ENCODE data around the gene ECM1.

- TF ChIP-seq, protein P1, sequence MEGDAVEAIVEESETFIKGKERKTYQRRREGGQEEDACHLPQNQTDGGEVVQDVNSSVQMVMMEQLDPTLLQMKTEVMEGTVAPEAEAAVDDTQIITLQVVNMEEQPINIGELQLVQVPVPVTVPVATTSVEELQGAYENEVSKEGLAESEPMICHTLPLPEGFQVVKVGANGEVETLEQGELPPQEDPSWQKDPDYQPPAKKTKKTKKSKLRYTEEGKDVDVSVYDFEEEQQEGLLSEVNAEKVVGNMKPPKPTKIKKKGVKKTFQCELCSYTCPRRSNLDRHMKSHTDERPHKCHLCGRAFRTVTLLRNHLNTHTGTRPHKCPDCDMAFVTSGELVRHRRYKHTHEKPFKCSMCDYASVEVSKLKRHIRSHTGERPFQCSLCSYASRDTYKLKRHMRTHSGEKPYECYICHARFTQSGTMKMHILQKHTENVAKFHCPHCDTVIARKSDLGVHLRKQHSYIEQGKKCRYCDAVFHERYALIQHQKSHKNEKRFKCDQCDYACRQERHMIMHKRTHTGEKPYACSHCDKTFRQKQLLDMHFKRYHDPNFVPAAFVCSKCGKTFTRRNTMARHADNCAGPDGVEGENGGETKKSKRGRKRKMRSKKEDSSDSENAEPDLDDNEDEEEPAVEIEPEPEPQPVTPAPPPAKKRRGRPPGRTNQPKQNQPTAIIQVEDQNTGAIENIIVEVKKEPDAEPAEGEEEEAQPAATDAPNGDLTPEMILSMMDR (conservative IDR thresholded peaks at IDR 0.05; ENCODE audit: low read depth in 2 of 2) = no peak
- TF ChIP-seq EZH2phosphoT487 (IDR thresholded peaks at IDR 0.05; ENCODE audit: unreplicated experiment) (no peak), REST (IDR thresholded peaks at IDR 0.05; ENCODE audit: unreplicated experiment) (no peak), JUNB (IDR thresholded peaks at IDR 0.05; ENCODE audit: unreplicated experiment) (no peak), EZH2 (IDR thresholded peaks at IDR 0.05; ENCODE audit: low read depth, unreplicated experiment) (no peak), CREB1 (CRISPR knock-in tag; IDR thresholded peaks at IDR 0.05; ENCODE audit: low read depth) (no peak), ZNF114 (CRISPR knock-in tag; IDR thresholded peaks at IDR 0.05) (no peak), POLR2AphosphoS5 (IDR thresholded peaks at IDR 0.05; ENCODE audit: low read depth) (no peak), NANOG (IDR thresholded peaks at IDR 0.05; ENCODE audit: borderline replicate concordance) (no peak)
- TF ChIP-seq, protein P2, sequence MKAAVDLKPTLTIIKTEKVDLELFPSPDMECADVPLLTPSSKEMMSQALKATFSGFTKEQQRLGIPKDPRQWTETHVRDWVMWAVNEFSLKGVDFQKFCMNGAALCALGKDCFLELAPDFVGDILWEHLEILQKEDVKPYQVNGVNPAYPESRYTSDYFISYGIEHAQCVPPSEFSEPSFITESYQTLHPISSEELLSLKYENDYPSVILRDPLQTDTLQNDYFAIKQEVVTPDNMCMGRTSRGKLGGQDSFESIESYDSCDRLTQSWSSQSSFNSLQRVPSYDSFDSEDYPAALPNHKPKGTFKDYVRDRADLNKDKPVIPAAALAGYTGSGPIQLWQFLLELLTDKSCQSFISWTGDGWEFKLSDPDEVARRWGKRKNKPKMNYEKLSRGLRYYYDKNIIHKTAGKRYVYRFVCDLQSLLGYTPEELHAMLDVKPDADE (IDR thresholded peaks at IDR 0.05) = no peak
- TF ChIP-seq, protein P3, sequence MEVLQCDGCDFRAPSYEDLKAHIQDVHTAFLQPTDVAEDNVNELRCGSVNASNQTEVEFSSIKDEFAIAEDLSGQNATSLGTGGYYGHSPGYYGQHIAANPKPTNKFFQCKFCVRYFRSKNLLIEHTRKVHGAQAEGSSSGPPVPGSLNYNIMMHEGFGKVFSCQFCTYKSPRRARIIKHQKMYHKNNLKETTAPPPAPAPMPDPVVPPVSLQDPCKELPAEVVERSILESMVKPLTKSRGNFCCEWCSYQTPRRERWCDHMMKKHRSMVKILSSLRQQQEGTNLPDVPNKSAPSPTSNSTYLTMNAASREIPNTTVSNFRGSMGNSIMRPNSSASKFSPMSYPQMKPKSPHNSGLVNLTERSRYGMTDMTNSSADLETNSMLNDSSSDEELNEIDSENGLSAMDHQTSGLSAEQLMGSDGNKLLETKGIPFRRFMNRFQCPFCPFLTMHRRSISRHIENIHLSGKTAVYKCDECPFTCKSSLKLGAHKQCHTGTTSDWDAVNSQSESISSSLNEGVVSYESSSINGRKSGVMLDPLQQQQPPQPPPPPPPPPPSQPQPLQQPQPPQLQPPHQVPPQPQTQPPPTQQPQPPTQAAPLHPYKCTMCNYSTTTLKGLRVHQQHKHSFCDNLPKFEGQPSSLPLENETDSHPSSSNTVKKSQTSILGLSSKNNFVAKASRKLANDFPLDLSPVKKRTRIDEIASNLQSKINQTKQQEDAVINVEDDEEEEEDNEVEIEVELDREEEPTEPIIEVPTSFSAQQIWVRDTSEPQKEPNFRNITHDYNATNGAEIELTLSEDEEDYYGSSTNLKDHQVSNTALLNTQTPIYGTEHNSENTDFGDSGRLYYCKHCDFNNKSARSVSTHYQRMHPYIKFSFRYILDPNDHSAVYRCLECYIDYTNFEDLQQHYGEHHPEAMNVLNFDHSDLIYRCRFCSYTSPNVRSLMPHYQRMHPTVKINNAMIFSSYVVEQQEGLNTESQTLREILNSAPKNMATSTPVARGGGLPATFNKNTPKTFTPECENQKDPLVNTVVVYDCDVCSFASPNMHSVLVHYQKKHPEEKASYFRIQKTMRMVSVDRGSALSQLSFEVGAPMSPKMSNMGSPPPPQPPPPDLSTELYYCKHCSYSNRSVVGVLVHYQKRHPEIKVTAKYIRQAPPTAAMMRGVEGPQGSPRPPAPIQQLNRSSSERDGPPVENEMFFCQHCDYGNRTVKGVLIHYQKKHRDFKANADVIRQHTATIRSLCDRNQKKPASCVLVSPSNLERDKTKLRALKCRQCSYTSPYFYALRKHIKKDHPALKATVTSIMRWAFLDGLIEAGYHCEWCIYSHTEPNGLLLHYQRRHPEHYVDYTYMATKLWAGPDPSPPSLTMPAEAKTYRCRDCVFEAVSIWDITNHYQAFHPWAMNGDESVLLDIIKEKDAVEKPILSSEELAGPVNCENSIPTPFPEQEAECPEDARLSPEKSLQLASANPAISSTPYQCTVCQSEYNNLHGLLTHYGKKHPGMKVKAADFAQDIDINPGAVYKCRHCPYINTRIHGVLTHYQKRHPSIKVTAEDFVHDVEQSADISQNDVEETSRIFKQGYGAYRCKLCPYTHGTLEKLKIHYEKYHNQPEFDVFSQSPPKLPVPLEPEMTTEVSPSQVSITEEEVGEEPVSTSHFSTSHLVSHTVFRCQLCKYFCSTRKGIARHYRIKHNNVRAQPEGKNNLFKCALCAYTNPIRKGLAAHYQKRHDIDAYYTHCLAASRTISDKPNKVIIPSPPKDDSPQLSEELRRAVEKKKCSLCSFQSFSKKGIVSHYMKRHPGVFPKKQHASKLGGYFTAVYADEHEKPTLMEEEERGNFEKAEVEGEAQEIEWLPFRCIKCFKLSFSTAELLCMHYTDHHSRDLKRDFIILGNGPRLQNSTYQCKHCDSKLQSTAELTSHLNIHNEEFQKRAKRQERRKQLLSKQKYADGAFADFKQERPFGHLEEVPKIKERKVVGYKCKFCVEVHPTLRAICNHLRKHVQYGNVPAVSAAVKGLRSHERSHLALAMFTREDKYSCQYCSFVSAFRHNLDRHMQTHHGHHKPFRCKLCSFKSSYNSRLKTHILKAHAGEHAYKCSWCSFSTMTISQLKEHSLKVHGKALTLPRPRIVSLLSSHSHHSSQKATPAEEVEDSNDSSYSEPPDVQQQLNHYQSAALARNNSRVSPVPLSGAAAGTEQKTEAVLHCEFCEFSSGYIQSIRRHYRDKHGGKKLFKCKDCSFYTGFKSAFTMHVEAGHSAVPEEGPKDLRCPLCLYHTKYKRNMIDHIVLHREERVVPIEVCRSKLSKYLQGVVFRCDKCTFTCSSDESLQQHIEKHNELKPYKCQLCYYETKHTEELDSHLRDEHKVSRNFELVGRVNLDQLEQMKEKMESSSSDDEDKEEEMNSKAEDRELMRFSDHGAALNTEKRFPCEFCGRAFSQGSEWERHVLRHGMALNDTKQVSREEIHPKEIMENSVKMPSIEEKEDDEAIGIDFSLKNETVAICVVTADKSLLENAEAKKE (CRISPR knock-in tag; IDR thresholded peaks at IDR 0.05) = no peak
Measured at GRCh38 chr1:150512846-150513245, 4.9 kb downstream of the ECM1 start.
